NCI-H69 (cell line): ENCODE data around the gene RNF144A.

ENCODE experiments used
- DNase-seq: peaks from one replicate; lab custom pipeline; 2025; lab: John Stamatoyannopoulos, UW

RNF144A gene

GRCh38 chr2:7083580-7084509 is 166.6 kb downstream of the RNF144A start:
- peak; percentile 31 for DNase-seq

- no peak for DNase-seq
These were observed 167.4 kb downstream of the RNF144A start for GRCh38 chr2:7084601-7085000.

- DNase-seq, result no peak
These were observed 172.1 kb downstream of the RNF144A start for GRCh38 chr2:7089284-7089683.

GRCh38 chr2:7089898-7090510 is 172.8 kb downstream of the RNF144A start:
- no peak for DNase-seq

- no peak for DNase-seq
These were observed 176.2 kb downstream of the RNF144A start for GRCh38 chr2:7093376-7093775.
